ENCODE results near the gene BCL2L11. TPM values are rescaled to one million over a fixed set of nuclear protein-coding genes. Genes with fewer than 3 reads are reported as not detected.
A peak's percentile ranks its signal among the peaks of the same experiment; 100 is the strongest.

The BCL2L11 gene
- total RNA-seq, 1 experiment from 2014 or later = 2.7 TPM

DNA sequence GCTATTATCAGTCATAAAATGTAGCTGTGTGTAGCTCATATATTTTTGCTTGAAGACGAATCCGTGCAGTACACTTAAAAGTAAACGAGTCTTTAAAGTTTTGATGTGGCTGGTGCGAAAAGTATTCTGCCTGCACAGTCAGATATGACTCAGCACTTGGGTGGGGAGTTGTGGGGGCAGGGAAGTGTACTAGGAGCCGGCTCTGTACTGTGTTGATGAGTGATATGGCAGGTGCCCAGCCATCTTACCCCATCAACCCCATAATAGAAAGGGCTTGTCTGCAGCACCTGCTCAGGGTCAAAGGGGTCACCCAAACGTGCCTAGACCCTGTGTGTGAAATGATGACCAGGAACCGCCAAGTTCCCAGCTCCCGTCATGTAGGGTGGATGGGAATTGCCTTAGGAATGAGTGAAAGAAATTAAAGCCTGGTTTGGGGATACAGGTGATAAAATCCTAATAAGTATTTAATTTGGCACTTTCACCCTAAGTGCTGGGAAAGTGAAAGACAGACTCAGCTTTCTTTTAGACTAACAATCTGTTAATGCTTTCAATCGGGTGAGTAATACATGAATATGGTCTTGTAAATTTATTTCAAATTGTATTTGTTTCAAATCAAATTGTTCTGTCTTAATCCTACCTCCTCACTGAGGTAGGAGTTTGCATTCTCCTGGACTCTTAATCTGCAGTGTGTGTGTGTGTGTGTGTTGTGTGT, 48.0 kb downstream of the BCL2L11 start:
- DNase-seq (ENCODE audit: low spot score) = peak; percentile 61

DNA sequence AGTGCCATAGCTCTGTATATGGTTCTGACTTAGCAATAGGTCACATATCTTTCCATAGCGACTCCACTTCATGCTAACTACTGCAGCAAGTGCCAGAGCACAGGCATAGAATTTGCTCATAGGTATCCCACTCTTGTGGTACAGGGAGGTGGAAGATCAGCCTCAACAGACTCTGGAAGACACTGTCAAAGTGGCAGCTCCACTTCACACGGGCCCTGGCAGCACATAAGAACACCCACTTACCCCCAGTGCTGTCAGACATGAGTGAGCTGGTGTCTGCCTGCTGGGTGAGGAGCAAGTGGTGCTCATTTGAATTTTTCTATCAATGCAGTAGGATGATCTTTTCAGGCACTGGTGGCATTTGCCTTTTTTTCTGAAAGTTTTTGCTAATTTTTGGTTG, 48.6 kb downstream of the BCL2L11 start:
- no peak for DNase-seq (ENCODE audit: low spot score)

DNA sequence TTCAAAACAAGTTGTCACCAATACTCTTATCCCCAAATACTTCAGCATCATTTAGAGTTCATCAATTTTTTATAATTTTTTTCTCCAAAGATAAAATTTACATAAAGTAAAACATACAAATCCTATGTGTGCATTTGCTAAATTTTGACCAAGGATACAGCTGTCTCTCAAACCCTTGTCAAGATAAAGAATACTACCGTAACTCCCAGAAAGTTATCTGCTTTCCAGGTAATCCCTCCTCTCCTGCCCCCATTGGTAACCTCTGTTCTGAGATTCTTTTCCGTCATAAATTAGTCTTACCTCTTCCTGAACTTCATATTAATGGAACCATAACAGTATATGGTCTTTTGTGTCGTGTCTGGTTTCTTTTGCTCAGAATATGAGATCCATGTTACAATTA, 49.2 kb downstream of the BCL2L11 start:
- DNase-seq (ENCODE audit: low spot score) = no peak

DNA sequence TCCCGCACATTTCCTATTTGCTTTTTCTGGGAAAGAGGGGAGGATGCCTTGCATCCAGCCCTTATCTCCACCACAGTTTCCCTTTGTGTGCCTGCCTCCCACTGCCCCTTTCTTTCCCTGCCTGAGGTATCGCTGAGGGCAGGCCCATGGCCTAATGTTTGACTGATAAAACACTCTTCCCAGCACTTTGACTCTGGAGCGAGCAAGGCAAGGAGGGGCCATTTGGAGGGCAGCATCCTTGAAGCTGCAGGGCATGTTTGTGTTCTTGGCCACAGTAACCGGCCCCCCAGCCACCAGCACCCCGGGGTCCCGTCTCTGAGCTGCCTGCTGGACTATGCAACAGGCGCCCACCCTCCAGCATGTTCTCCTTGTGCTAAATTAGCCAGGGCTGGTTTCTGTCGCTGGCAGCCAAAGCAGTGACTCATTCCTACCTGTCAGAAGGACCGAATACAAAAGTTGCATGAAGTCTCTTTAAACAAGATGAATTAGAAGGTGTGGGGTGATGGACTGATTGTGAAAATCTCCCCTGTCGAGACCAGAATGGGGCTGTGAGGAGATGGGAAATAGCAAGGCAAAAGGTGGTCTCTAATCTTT, 50.7 kb downstream of the BCL2L11 start:
- no peak for DNase-seq (ENCODE audit: low spot score)

DNA sequence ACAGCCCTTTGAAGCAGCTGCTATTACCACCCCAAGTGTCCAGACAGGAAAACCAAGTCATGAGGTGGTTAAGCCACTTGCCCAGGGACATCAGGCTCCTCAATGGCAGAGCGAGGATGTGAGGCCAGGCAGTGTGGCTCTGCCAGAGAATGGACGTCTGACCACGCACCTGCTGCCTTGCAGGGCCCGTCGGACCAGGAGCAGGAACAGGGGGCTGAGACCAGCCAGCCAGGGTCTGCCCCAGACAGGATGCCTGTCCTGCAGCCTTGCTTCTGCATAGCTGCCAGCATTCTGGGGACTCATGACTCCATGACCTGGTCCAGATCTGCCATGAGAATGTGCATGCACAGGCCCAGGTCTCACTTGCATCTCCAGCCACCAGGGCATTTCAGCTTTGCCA, 52.0 kb downstream of the BCL2L11 start:
- DNase-seq (ENCODE audit: low spot score) = no peak

DNA sequence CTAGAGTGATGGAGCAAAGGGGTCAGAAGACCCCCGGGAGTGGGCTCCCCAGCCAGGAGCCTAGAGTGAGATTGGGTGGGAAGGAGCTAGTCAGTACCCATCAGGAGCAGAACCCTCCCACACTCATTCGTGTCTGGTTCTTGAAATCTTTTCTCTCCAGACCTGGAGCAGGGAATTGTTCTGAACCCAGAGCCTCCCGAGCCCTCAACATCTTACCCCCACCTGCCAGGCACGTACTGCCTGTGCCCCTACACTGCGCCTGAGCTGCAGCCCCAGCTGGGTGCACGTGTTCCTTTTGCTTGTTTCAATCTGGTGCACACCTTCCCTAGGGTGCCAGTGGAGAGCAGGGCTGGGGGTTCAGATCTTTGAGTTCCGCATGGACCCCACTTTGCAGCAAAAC, 52.6 kb downstream of the BCL2L11 start:
- DNase-seq (ENCODE audit: low spot score) = no peak

DNA sequence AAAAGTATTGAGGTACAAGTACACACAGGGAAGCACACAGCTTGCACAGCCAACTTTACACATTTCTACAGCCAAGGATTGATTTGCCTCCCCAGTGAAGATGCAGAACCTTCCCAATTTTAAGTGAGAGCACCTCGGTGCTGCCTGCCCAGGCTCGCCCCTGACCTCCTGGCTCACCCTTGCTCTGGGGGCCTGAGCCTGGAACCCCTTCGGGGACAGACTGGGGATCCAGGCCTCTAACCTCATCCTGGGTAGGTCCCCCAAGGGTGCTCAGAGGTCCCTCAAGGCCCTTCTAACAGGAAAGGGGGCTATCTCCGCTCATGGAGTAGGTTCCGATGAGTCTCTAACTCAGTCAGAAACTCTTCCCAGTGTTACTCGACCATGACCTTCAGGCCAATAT, 53.1 kb downstream of the BCL2L11 start:
- no peak for DNase-seq (ENCODE audit: low spot score)

DNA sequence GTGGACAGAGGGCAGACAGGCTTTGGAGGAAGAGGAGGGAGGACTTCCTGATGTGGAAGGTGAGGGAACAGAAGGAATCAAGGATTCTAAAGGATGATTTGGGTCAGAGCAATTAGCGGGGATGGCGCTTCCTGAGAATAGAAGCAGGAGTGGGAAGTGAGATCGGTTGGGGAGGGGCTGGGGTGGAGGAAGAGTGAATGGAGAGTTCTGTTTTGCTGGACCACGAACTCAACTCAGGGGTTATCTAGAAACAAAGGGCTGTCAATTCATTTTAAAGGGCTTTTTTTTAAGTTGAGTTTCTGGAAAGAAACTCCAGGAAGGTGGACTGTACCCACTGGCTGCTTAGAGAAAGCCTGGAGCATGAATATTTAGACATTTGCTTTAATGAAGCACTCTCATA, 54.9 kb downstream of the BCL2L11 start:
- no peak for DNase-seq (ENCODE audit: low spot score)

DNA sequence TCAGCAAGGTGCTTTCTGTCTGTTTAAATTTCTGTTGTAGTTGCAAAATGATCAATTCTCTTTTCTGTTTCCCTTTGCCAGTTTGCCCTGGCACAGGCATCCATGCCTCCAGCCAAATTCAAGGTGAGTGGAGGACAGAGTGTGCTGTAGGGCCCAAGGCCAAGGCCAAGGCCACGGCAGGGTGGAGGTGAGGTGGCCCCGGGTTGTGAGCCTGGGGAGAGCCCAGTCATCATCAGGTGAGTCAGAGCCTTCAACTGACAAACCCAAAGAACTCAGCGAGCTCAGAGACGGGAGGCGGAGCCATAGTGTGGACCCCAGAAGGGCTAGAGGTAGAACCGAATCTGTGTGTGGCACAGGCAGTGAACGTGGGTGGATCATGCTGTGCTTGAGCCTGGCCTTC, 55.7 kb downstream of the BCL2L11 start:
- DNase-seq (ENCODE audit: low spot score) = no peak

DNA sequence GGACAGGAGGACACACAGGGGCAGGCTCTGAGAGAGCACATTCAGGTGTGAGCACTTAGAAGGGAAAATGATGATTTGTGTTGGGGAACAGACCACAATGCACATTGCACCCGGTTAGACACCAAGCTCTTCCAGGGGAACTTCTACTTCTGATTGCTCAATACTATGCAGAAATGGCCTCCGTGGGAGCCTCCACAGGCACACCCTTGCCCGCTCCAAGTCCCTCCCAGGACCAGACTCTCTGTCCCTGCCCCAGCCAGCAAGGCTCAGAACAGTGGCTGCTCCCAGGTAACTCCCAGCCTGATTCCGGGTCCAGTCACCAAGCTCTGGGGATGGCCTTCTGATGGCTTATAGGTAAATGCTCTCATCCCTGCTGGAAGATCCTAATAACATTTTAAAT, 56.2 kb downstream of the BCL2L11 start:
- no peak for DNase-seq (ENCODE audit: low spot score)

DNA sequence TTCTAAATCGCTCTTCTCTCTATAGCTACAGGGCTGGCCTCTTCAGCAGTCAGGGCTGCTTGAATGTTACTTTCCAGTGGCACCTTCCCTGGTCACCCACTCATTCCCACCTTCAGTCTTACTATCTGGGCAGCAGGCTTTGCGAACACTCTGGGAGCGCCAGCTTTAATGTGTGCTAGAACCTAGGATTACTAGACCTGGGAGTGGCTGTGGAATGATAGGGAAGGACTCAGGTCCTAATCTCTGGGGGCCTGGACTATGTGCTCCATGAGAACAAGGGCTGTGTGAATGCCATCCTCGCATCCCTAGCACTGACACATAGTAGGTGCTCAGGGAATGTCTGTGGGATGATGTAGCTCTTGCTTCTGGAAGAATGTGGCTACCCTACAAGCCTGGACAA, 57.6 kb downstream of the BCL2L11 start:
- DNase-seq (ENCODE audit: low spot score) = no peak

DNA sequence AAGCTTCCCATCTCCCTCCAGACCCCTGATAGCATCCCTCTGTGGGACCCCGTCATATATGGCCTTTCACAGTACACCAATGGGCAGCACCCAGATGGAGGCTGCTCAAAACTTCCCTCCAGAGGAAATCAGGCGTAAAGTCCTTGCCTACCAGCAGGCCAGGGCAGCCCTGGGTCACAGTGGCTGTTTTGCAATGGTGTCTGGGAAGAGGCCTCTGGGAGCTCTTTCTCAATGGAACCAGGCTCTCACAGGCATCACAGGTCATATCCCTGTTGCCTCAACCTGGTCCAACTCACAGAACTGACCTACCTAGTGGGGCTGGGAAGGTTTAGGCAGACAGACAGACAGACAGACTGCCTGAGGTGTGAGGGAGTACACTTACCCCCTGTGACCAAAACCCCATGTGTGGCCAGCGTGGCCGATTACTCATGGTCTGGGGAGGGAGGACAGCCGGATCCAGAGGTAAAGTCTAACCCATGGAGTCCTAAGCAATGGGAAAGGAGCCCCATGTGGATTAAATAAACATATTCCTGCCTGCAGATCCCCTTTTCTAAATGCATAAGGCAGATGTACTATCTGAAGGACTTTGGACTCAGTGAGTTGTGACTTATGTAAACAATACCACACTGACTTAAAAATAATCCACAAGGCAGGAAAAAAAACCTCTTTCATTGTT, 58.2 kb downstream of the BCL2L11 start:
- peak; percentile 67 for DNase-seq (ENCODE audit: low spot score)

DNA sequence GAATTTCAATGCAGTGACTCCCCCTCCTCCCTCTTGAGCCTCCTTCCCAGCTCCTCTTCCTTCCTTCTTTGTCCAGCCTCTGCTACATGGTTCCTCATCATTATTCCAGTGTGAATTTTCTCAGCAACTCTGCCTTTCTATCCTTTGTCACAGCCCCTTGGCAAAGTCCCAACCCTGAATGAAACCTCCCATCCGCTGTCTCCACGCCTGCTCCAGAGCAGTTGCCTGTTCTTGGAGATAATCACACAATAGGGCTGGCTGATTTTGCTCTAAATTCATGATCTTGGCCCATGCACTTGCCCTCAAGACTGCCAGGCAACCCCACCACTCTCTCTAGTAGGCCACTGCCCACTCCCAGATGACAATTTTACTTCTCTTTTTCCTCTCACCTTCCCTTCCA, 61.4 kb downstream of the BCL2L11 start:
- no peak for DNase-seq (ENCODE audit: low spot score)

DNA sequence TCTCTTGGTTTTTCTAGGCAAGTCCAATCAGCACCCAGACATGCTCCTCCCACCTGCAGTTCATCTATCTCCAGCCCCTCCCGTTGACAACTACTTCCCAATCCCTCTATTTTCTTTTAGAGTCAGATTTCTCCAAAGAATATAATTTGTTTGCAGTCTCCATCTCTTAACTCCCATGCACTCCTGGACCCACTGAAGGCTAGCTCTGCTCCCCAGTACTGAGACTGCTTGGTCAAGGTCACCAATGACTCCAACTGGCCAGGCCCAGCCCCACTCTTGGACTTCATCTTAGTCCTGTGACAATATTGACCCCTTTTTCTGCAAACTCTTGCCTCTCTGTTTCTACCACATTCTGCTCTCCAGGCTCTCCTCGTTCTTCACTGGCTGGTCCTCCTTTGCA, 62.0 kb downstream of the BCL2L11 start:
- no peak for DNase-seq (ENCODE audit: low spot score)

DNA sequence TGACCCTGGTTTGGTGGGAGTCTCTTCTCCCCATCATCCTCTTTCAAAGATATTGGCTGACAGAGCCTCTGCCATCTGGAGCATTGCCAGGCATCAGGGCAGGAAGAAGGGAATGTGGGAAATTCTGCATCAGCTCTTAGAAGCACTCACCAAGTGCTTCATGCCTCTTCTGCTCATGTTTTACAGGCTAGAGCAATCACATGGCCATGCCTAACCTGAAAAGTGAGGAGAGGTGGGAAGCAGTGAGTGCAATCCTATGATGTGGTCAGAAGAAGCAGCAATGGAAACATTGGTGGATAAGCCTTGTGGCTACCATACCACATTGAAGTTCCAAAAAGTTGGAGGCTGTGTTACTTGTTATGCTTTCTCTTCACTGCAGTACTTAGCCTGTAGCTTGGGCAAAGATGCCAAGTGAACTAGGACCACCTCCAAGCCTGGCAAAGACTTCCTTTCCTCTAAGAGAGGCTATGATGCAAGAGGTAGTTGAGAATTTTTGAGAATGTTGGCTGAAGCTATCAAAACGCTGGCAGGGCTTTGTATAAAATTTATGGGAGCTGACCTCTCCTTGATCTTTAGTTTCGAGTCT, 64.1 kb downstream of the BCL2L11 start:
- no peak for DNase-seq (ENCODE audit: low spot score)

DNA sequence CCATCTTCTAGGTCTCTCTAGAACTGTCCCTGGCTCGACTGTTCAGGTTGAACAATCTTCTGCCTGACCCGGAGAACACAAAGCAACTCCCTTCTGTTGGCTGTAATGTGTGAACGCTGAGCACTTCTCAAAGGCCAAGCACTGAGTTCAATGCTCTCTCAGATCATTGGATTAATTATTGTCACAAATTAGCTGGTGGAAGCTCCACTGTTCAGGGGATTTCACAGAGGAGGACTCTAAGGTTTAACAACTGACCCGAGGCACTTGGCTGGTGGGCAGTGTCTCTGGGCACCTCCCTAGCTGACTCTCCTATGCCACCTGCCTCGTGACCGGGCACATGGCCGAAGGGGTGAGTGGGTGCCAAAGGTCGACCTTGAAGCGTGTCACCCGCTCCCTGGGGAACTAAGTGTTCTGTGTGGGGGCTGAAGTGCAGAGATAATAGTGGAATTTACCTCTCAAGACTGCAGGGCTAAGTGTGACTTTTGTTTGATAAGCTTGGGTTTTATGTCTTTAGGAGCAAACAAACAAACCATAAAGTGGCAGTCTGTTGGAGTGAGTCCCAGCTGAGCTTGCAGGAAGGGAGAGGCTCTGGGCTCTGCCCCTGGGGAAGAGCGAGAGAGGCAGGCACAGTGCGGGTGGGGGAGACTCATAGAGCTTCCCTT, 64.8 kb downstream of the BCL2L11 start:
- DNase-seq (ENCODE audit: low spot score) = no peak

DNA sequence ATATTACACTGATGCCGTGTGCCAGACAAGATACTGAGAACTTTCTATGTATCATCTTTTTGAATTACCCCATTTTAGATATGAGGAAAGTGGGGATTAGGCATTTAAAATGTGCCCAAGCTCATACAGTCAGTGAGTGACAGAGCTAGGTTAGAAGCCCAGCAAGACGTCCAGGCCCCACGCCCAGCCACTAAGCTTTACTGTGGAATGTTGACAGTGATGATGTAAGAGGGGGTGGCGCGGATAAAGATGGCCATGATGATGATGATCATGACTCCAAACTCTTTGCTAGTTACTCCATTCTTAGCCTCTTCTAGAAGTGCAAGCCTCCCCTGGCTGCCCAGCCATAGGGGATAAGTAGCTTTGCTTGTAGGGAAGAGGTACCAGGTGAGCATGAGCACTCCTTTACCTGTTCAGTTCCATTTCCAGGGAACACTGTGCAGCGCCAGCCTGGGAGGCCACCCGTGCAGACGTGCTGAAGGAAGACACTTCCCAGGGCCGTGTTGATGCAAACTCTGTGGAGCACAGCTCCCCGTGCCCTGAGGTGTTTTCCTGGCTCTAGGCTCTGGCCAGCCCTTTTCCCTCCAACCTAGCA, 65.5 kb downstream of the BCL2L11 start:
- no peak for DNase-seq (ENCODE audit: low spot score)

DNA sequence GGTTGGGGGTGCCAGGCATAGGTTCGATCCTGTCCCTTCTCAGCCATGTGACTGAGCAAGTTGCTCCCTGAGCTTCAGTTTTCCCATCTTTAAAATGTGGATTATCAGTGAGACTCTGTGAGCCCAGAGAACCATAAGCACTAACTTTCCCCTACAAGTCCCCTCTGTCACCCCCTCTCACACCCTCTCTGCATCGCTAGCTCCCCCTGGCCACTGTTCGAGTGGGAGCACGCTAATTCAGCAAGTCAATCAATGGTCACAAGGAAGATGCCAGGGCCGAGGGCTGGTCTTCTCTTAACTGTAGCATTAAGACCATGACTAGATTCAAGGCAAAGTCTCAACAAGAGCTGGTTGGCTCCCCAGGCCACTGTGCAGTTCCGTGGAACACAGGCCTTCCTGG, 66.2 kb downstream of the BCL2L11 start:
- DNase-seq (ENCODE audit: low spot score) = no peak

DNA sequence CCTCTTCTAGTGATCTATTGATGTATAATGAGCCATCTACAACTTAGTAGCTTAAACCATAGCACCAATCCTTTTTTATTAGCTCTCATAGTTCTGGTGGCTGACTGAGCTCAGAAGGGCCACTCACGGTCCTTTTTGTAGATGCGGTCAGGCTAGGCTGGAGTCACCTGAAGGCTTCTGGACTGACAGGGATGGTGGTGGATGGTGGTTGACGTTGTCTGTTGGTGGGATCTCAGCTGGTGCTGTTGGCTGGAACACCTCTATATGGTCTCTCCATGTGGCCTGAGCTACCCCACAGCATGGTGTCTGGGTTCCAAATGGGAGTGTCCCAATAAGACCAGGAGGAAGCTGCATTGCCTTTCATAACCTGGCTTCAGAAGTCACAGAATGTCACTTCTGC, 68.0 kb downstream of the BCL2L11 start:
- DNase-seq (ENCODE audit: low spot score) = no peak

DNA sequence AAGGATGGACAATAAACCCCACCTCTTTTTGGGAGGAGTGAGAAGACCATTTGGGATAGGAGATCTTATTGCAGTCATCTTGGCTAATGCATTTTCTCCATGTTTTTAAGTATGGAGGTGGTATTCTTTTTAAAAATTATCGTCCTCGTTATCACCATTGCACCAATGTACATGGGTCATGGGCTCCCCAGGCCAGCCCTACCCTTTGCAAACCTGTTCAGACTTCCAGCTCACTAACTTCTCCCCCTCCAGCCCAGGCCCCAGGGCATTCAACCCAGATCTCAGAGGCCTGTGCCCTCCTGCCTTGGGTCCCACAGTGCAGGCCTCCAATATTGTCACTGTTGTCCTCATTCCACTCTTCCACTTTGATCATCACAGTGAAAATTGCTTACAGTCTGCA, 68.4 kb downstream of the BCL2L11 start:
- DNase-seq (ENCODE audit: low spot score) = no peak

DNA sequence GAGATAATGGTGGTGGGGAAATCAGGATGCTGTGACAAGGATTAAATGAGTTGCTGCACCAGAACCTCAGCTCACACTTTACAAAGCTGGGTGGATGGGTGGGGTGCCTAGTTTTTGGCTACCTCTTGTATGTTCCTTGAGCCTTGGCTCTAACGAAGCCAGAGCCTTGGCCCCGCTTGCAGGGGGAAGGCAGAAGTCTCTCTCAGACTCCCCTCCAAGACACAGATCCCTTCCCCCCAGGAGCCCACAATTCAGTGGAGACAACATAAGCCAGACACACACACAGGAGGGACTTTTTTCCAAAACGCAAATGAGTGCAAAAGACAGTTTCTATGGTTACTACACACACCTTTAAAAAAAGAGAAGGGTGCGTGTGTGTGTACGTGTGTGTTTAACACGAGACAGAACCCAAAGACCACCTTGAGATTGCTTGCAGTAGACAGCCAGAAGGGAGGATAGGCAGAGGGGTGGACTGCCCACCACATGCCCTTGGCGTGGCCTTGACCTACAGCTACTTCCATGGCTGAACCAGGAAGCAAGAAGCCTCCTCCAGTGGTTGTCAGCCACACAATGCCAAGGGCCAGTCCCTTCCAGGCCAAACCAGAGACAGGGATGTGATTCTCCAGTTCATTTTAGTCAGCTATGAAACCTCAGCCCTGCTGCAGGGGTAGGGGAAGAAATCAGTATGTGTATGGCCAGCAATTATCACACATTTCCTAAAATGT, 70.3 kb downstream of the BCL2L11 start:
- no peak for DNase-seq (ENCODE audit: low spot score)
